Activated CD8-positive, alpha-beta memory T cell treated with anti-CD3 and anti-CD28 coated beads for 1 hour (primary cell): Measurements from ENCODE around the gene PREX1.

Experiments used
- DNase-seq, 2 donors: peaks; one replicate each; pipeline ENCODE4 v3.0.0-alpha.2; 2020; ENCODE audit warnings: low read depth in 1 of 2; ENCODE audit errors: extremely low read depth in 1 of 2

PREX1 gene

GRCh38 chr20:48794816-48795457 is 32.9 kb downstream of the PREX1 start:
- DNase-seq, result no peak

DNA sequence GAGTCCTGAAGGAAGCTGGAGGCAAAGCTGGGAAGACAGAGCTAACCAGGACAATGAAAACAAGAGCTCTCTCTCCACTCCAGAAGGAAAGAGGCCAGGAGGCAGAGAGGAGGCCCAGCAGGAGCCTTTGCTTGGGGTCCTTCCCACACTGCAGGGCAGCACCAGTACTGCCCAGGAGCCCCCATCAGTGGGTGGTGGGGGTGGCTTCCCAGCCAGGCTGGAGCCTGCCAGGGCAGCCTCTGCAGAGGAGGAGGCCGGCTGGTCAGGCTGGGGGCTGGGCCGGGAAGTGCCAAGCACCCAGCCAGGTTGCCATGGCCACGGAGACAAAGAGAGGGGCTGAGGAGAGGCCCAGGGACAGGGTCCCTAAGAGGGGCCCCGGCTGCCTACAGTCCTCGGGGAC is 33.4 kb downstream of the PREX1 start:
- DNase-seq, result no peak

DNA sequence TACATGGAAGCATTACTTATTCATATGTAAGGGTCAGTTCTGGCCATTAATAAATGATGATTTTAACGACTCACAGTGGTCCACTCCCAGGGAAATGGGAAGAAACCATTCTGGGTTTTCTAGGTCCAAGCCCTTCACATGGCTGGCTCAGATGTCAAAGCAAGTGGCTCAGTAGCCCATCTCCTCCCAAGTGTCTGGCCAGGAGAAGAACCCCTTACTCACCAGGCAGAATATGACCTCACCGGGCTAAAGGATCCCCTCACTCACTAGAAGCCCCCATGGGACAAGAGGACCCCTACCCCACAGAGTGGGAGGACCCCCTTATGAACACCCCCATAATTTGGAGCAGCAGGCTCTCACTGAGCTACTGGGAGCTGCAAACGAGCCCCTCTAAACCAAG is 34.0 kb downstream of the PREX1 start:
- no peak for DNase-seq

DNA sequence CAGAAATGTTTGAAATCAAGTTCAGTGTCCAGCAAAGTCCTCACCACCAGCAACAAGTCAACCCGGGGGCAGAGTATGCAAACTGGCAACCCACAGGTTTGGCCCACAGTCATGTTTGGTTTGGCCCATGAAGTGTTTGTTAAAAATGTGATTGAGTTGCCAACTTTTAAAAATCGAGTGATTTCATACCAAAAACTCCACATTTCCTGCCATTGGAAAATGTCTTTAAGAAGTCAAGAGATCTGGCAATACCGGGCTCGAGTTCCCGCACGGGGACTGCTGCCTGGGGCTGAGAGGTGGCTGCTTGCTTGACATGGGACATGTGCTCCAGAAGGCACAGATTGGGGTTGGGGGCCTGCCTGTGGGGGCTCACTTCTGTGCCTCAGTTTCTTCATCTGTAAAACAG is 36.1 kb downstream of the PREX1 start:
- DNase-seq, result no peak

- DNase-seq, result no peak
These were observed 36.8 kb downstream of the PREX1 start for GRCh38 chr20:48791014-48791413.

DNA sequence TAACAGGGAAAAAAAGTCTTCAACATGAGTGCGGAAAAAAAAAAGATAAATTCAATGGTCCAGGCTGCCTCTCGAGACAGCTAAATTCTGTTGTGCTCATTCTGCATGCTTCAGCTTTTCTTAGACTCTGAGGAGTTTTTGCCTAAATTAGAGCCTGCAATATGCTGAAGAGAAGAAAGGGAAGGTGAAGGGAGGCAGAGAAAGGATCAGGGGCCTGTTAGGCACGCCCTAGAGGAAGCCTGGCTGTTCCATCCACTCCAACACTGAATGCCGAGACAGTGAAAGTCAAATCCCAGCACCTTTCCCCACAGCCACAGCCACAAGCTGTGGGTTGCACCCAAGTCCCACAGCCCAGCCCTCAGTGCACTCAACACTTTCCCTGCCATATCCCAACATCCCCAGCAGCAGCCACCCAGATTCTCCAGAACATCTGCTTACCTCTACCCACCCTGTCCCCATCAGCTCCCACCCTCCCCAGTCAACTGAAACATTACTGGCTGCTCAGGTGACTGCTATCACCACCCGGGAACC is 37.3 kb downstream of the PREX1 start:
- no peak for DNase-seq

DNA sequence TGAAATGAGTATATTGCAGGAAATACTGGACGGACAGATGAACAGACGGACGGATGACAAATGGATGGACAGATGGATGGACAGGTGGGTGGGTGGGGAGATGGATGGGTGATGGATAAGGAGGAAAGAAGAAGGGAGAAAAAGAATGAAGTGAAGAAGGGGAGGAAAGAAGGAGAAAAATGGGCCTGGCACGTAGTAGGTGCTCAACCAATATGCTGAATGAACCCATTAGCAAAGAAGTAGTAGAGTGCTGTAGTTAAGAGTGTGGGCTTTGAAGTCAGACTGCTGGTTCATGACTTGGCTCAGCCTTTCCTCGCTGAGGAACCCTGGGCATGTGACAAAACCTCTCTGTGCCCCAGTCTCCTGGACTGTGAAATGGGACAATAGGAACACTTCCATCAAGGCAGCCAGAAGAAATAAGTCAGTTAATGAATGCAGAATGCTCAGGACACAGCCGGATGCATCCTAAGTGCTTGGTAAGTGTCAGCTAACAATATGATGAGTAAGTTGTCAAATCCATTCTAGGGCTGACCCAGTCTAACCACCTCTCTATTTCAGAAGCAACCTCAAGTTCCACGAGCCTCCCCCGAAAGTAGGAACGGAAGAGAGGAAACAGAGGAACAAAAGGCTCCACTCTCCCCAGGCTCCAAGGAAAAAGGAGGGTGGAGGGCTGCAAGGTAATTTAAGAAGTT is 37.9 kb downstream of the PREX1 start:
- DNase-seq, result no peak

DNA sequence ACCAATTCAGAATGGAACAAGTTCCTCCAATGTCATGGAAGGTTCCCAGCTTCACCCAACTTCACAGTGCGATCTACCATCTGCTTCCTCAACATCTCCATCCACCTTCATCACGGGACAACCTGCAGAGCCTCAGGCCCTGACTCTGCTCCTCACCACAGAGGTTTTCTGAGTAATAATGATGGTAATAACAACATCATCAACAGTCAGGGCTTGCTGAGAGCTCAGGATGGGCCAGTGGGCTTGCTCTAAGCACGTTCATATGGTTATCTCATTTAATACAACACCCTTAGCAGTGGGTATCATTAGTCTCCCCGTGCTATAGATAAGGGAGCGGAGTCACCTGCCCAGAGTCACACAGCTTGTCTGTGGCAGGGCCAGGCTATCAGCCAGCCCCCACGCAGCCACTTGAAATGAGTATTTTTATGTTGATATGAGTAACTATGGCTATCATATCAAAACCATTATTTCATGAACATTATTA is 38.6 kb downstream of the PREX1 start:
- DNase-seq, result no peak

DNA sequence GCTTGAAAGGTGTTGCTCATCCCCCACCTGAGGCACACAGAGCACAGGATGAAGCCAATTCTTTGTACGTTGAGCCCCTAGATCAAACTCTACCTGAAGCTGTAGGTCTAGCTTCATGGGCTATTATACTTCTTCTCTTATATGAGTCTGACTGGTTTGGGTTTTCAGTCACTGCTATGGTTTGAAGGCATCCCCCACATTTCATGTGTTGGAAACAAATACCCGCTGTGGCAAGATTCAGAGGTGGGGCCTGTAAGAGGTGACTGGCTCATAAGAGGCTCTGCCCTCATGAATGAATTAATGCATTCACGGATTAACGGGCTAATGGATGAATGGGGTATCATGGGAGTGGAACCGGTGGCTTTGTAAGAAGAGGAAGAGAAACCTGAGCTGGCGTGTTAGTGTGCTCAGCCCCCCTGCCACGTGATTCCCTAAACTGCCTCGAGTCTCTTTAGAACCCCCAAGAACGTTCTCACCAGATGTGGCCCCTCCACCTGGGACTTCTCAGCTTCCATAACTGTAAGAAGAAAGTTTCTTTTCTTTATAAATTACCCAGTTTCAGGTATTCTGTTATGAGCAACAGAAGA is 39.2 kb downstream of the PREX1 start:
- DNase-seq, result no peak

DNA sequence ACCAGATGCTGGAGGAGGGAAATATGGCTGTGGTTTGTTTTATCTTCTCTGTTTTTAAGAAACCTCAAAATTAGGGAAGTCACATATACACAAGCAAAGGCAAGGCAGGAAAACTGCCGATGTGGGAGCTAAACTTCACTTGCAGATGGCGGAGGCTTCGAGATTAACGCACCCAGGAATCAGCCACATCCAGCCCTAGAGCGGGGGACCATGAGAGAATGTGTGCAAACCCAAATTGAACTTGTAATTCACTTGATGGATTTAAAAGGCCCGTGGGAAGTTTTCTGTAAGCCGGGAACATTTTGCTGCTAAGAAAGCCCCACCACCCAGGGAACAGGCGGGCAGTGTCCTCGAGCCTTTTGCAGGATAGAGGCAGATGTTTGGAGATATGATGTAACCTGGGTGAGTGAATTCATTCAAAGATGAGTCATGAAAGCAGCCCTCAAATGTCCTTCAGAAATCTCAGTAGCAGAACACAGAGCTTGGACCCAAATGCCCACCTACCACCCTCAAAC is 39.9 kb downstream of the PREX1 start:
- DNase-seq, result no peak

GRCh38 chr20:48786951-48787705 is 40.7 kb downstream of the PREX1 start:
- DNase-seq, result no peak

DNA sequence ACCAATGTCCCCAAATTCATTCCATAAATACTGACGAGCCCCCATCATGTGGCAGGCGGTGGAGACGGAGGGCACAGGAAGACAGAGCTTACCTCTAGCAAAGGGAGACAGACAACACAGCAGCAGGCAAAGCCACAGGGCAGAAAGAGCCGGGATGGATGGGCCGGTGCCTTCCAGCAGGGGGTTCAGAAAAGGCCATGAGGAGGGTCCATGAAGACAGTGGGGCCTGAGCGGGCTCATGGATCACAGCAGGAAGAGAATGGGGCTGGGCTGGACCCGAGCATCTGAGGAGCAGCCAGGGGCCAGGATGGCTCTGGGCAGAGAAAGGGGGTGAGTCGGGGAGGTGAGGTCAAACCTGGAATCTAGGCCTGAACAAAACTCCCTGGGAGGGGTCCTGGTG is 42.0 kb downstream of the PREX1 start:
- no peak for DNase-seq

GRCh38 chr20:48785256-48785655 is 42.5 kb downstream of the PREX1 start:
- no peak for DNase-seq

DNA sequence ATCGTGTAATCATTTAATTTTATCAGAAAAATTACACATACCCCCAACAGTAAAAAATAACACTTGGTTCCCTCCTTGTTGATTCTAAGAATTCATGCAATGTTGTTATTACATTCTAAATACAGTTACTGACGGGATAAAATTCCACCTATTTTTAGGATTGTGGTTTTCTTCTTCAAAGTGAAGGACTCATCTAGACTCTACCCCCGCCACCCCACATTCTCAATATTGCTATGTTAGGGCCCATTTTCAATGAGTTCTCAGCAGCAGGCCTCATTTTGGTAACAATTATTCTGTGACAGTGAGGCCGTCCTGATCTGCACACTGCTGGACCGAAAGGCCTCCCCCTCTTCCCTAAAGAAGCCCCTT is 43.5 kb downstream of the PREX1 start:
- DNase-seq, result no peak

DNA sequence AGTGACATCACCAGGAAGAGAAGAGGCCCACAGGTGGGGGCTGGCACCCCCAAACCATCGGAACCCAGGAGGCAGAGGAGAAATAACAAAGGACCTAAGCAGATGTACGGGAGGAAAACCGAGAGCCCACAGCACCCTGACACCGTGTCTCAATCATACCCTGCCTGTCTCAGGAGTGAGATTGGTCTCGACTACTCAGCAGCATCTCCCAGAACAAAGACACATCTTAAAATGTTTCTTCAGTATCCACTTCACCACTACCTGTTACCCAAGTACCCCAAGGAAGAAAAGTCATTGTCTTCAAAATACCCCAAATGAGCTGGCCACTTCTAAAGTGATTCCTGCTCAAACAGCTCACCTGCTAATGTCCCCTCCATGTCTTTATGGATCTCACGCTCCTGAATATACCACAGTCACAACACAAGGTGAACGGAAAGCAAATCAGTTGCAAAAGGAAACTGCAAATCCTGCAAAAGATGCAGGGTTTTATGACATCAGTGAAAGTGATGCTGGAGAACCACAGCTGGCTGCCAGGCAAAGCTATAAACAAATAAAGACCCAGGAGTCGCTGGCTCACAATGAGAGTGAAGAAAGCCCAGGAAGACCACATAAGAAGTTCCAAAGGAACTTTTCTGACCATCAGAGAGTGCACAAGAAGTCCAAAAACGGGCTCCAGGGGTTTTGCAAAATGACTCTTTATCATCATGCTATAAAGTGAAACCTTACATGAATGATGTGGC is 44.1 kb downstream of the PREX1 start:
- no peak for DNase-seq

GRCh38 chr20:48782901-48783308 is 44.9 kb downstream of the PREX1 start:
- DNase-seq, result no peak

- no peak for DNase-seq
These were observed 45.7 kb downstream of the PREX1 start for GRCh38 chr20:48782053-48782452.

- no peak for DNase-seq
These were observed 46.2 kb downstream of the PREX1 start for GRCh38 chr20:48781634-48782033.

DNA sequence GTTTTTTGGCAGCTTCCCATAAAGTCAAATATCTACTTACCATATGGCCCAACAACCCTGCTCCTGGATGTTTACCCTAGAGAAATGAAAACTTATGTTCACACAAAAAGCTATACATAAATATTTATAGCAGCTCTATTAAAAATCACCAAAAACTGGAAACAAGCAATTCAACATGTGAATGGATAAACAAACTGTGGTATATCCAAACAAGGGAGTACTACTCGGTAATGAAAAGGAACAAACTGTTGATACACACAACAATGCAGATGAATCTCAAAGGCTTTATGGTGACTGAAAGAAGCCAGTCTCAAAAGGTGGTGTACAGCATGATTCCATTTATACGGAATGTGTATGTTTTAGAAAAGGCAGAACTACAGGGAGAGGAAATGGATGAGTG is 48.4 kb downstream of the PREX1 start:
- DNase-seq, result no peak

GRCh38 chr20:48777821-48778220 is 50.0 kb downstream of the PREX1 start:
- no peak for DNase-seq
